Spleen (tissue), 7 donors: ENCODE measurements around the gene RPRD1B.

Source experiments
- POLR2A ChIP-seq, 3 donors: fragments of 450-650 bp; IDR thresholded peaks; one replicate each; pipeline ENCODE4 v1.5.1; 2017; ENCODE audit warnings: antibody characterized with exemption in 3 of 3, mild to moderate bottlenecking in 1 of 3
- POLR2AphosphoS5 ChIP-seq, 3 donors: sonication (generic); formaldehyde crosslinking; IDR thresholded peaks; one replicate each; pipeline ENCODE4 v1.5.1; 2017; ENCODE audit warnings: antibody characterized with exemption in 3 of 3
- TF ChIP-seq, protein P1 (sequence below), 11 experiments: fragments of 200-600 bp in 7 of 11; fragments of 450-650 bp in 4 of 11; sonication (generic) in 4 of 11; IDR thresholded peaks in 8 of 11; conservative IDR thresholded peaks in 3 of 11; 1 replicate in 7 of 11; 2 replicates in 4 of 11; pipeline versions ENCODE4 v1.4.0 to v1.8.0; 2016 to 2021; ENCODE audit warnings: antibody characterized with exemption in 11 of 11, inconsistent platforms in 4 of 11, mild to moderate bottlenecking in 1 of 11
- donor health status: DM: no; HTN: no; CAD: no; lungs with moderate emphysema.
- donor health status: DM: no; HTN: no; CAD: no.
- donor health status: DM: no; HTN: no; CAD: no.

DNA sequence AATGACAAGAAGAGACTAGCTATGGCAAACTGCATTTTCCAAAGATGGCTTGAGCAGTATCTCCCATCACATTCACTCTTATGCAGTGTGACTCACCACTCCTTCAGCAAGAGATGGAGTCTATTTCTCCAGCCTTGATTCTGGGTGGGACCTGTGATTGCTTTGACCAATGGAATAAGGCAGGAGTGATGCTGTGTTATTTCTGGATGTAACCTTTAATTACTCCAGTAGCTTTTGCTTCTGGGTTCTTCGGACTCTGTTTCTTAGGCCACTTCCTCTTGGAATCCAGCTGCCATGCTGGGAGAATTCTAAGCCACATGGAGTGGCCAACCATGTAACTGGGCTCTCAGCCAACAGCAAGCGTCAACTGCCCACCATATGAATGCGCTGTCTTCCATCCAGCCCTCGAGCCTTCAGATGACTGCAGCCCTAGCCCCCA, 80.8 kb downstream of the RPRD1B start:
- TF ChIP-seq, protein P1, sequence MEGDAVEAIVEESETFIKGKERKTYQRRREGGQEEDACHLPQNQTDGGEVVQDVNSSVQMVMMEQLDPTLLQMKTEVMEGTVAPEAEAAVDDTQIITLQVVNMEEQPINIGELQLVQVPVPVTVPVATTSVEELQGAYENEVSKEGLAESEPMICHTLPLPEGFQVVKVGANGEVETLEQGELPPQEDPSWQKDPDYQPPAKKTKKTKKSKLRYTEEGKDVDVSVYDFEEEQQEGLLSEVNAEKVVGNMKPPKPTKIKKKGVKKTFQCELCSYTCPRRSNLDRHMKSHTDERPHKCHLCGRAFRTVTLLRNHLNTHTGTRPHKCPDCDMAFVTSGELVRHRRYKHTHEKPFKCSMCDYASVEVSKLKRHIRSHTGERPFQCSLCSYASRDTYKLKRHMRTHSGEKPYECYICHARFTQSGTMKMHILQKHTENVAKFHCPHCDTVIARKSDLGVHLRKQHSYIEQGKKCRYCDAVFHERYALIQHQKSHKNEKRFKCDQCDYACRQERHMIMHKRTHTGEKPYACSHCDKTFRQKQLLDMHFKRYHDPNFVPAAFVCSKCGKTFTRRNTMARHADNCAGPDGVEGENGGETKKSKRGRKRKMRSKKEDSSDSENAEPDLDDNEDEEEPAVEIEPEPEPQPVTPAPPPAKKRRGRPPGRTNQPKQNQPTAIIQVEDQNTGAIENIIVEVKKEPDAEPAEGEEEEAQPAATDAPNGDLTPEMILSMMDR (IDR thresholded peaks at IDR 0.05 in 8 of 11, conservative IDR thresholded peaks at IDR 0.05 in 3 of 11), result no peak
- TF ChIP-seq POLR2A (IDR thresholded peaks at IDR 0.05) (no peak), POLR2AphosphoS5 (IDR thresholded peaks at IDR 0.05) (no peak)
